SU-DHL-6 (cell line): Measurements from ENCODE around the gene DIAPH3.

ENCODE experiments used
- H2AFZ ChIP-seq: fragments of 200-600 bp; sonication (generic); 2 replicates; pipeline ENCODE4 v1.6.1; 2014; ENCODE audit warnings: low read depth, mild to moderate bottlenecking, moderate library complexity, mixed read lengths, antibody characterized with exemption, low read length; ENCODE audit not compliant: severe bottlenecking
- H3F3A ChIP-seq: fragments of 200-600 bp; shearing (Covaris generic); 2 replicates; pipeline ENCODE4 v1.6.0; 2016; ENCODE audit warnings: antibody characterized with exemption, mild to moderate bottlenecking; ENCODE audit not compliant: insufficient read depth
- H3K27ac ChIP-seq: fragments of 200-600 bp; sonication (generic); 2 replicates; pipeline ENCODE4 v1.5.1; 2016; ENCODE audit warnings: low read depth, mild to moderate bottlenecking, low read length, moderate library complexity, mixed read lengths
- H3K27me3 ChIP-seq: fragments of 200-600 bp; sonication (generic), shearing (Covaris generic); 2 replicates; pipeline ENCODE4 v1.6.0; 2014; ENCODE audit warnings: mild to moderate bottlenecking, low read length
- H3K36me3 ChIP-seq: fragments of 200-600 bp; sonication (generic); 2 replicates; pipeline ENCODE4 v1.6.1; 2014; ENCODE audit warnings: mild to moderate bottlenecking, low read length, mixed read lengths
- H3K4me2 ChIP-seq: fragments of 300-600, 200-600 bp; shearing (Covaris generic), sonication (generic); 2 replicates; pipeline ENCODE4 v1.6.0; 2014; ENCODE audit warnings: low read length, low read depth, mild to moderate bottlenecking; ENCODE audit not compliant: poor library complexity, severe bottlenecking
- H3K4me3 ChIP-seq: fragments of 200-600 bp; sonication (generic); 2 replicates; pipeline ENCODE4 v1.5.1; 2014; ENCODE audit warnings: antibody characterized with exemption, low read length, mild to moderate bottlenecking, mixed read lengths; ENCODE audit not compliant: insufficient read depth, poor library complexity, severe bottlenecking
- H3K79me2 ChIP-seq: fragments of 200-600 bp; sonication (generic); 2 replicates; pipeline ENCODE4 v1.6.1; 2014; ENCODE audit warnings: mild to moderate bottlenecking, low read length, moderate library complexity; ENCODE audit not compliant: insufficient read depth
- H3K9ac ChIP-seq: fragments of 200-600 bp; sonication (generic); 2 replicates; pipeline ENCODE4 v1.7.0; 2014; ENCODE audit warnings: mild to moderate bottlenecking, low read length
- H3K9me2 ChIP-seq: fragments of 200-600 bp; sonication (generic); replicated peaks from 2 replicates; pipeline ENCODE4 v1.6.1; 2014; ENCODE audit warnings: low read length; ENCODE audit not compliant: insufficient read depth
- H3K9me3 ChIP-seq: fragments of 200-600 bp; sonication (generic); 2 replicates; pipeline ENCODE4 v1.6.1; 2014; ENCODE audit warnings: low read length, mixed read lengths; ENCODE audit not compliant: insufficient read depth
- H4K20me1 ChIP-seq: fragments of 200-600 bp; sonication (generic); 2 replicates; pipeline ENCODE4 v1.6.1; 2014; ENCODE audit warnings: low read depth, mild to moderate bottlenecking, antibody characterized with exemption, low read length, moderate library complexity, mixed read lengths
- CTCF ChIP-seq: fragments of 200-600 bp; sonication (generic); IDR thresholded peaks from one replicate; pipeline ENCODE4 v1.5.1; 2017; ENCODE audit warnings: antibody characterized with exemption, mild to moderate bottlenecking, low read length, moderate library complexity; ENCODE audit not compliant: insufficient read depth, poor library complexity, severe bottlenecking
- EZH2phosphoT487 ChIP-seq: fragments of 200-600 bp; sonication (generic), shearing (Covaris generic); conservative IDR thresholded peaks from 2 replicates; pipeline ENCODE4 v1.6.1; 2018; ENCODE audit warnings: mild to moderate bottlenecking, antibody characterized with exemption, low read length, moderate library complexity, mixed read lengths

DIAPH3 gene

GRCh38 chr13:59702269-59702668 lies 461.5 kb downstream of the DIAPH3 start:
- no peak overlapping the region for H3K9ac ChIP-seq
- H3K4me3 ChIP-seq = no peak overlapping the region
- no peaks in the 10 kb centered on the region for H3K36me3 ChIP-seq
- no peaks in the 10 kb centered on the region for H3K79me2 ChIP-seq
- no peak overlapping the region for H3K4me2 ChIP-seq
- no peaks in the 10 kb centered on the region for H4K20me1 ChIP-seq
- H3F3A ChIP-seq = no peaks in the 10 kb centered on the region
- no peaks in the 10 kb centered on the region for H3K27me3 ChIP-seq
- no peak for TF ChIP-seq EZH2phosphoT487
- no peak for TF ChIP-seq CTCF
- H3K27ac ChIP-seq = no peak overlapping the region
- H3K9me2 ChIP-seq = no peaks in the 10 kb centered on the region
- no peaks in the 10 kb centered on the region for H3K9me3 ChIP-seq
- no peak overlapping the region for H2AFZ ChIP-seq

- H2AFZ ChIP-seq = no peak overlapping the region
- H3K9ac ChIP-seq = no peak overlapping the region
- H3F3A ChIP-seq = no peaks in the 10 kb centered on the region
- H3K79me2 ChIP-seq = no peaks in the 10 kb centered on the region
- no peaks in the 10 kb centered on the region for H3K27me3 ChIP-seq
- H3K4me3 ChIP-seq = no peak overlapping the region
- H3K9me2 ChIP-seq = no peaks in the 10 kb centered on the region
- H4K20me1 ChIP-seq = no peaks in the 10 kb centered on the region
- H3K9me3 ChIP-seq = no peaks in the 10 kb centered on the region
- TF ChIP-seq EZH2phosphoT487 (no peak), CTCF (no peak)
- H3K4me2 ChIP-seq = no peak overlapping the region
- no peak overlapping the region for H3K27ac ChIP-seq
- no peaks in the 10 kb centered on the region for H3K36me3 ChIP-seq
These were observed 462.5 kb downstream of the DIAPH3 start for GRCh38 chr13:59701261-59701660.

- no peaks in the 10 kb centered on the region for H3K79me2 ChIP-seq
- H3F3A ChIP-seq = no peaks in the 10 kb centered on the region
- H3K27me3 ChIP-seq = no peaks in the 10 kb centered on the region
- no peaks in the 10 kb centered on the region for H3K36me3 ChIP-seq
- H3K9ac ChIP-seq = no peak overlapping the region
- no peak overlapping the region for H2AFZ ChIP-seq
- no peaks in the 10 kb centered on the region for H4K20me1 ChIP-seq
- no peaks in the 10 kb centered on the region for H3K9me2 ChIP-seq
- H3K4me3 ChIP-seq = no peak overlapping the region
- no peak overlapping the region for H3K27ac ChIP-seq
- H3K9me3 ChIP-seq = no peaks in the 10 kb centered on the region
- H3K4me2 ChIP-seq = no peak overlapping the region
- TF ChIP-seq CTCF (no peak), EZH2phosphoT487 (no peak)
These were observed 463.4 kb downstream of the DIAPH3 start for GRCh38 chr13:59700281-59700680.
